Astrocyte of the spinal cord (primary cell): ENCODE results near the gene WDR75.

Experiments used
- DNase-seq: peaks from one replicate; pipeline ENCODE4 v3.0.0; 2011; ENCODE audit warnings: low read depth, low spot score
- H3K4me3 ChIP-seq: 2 replicates; pipeline ENCODE4 v1.5.1; 2011; ENCODE audit warnings: low read depth, mild to moderate bottlenecking, low read length, moderate library complexity
- in situ Hi-C: cut with HindIII; loops from 2 replicates; pipeline ENCODE4 v1.10.0; 2017; ENCODE audit warnings: low sequenced_read_pairs
- TF ChIP-seq, protein P1 (sequence below): IDR thresholded peaks from 2 replicates; pipeline ENCODE4 v1.5.1; 2012; ENCODE audit warnings: low read depth, mild to moderate bottlenecking, low read length, inconsistent platforms

Gene WDR75

GRCh38 chr2:189465076-189465475, 23.8 kb downstream of the WDR75 start:
- in situ Hi-C loops, result no loop called here
- DNase-seq, result no peak
- TF ChIP-seq, protein P1, sequence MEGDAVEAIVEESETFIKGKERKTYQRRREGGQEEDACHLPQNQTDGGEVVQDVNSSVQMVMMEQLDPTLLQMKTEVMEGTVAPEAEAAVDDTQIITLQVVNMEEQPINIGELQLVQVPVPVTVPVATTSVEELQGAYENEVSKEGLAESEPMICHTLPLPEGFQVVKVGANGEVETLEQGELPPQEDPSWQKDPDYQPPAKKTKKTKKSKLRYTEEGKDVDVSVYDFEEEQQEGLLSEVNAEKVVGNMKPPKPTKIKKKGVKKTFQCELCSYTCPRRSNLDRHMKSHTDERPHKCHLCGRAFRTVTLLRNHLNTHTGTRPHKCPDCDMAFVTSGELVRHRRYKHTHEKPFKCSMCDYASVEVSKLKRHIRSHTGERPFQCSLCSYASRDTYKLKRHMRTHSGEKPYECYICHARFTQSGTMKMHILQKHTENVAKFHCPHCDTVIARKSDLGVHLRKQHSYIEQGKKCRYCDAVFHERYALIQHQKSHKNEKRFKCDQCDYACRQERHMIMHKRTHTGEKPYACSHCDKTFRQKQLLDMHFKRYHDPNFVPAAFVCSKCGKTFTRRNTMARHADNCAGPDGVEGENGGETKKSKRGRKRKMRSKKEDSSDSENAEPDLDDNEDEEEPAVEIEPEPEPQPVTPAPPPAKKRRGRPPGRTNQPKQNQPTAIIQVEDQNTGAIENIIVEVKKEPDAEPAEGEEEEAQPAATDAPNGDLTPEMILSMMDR, result no peak
- H3K4me3 ChIP-seq, result no peak overlapping the region

GRCh38 chr2:189465478-189465877, 24.2 kb downstream of the WDR75 start:
- TF ChIP-seq, protein P1, result no peak
- in situ Hi-C loops, result no loop called here
- no peak overlapping the region for H3K4me3 ChIP-seq
- DNase-seq, result no peak

- H3K4me3 ChIP-seq, result no peak overlapping the region
- TF ChIP-seq, protein P1, result no peak
- DNase-seq, result no peak
- in situ Hi-C loops, result no loop called here
Observed at GRCh38 chr2:189466046-189466445, 24.8 kb downstream of the WDR75 start.

- no peak overlapping the region for H3K4me3 ChIP-seq
- peak; percentile 15 for DNase-seq
- TF ChIP-seq, protein P1, result peak; percentile 55
- in situ Hi-C loops, result no loop called here
Observed at GRCh38 chr2:189466656-189467055, 25.4 kb downstream of the WDR75 start.

DNA sequence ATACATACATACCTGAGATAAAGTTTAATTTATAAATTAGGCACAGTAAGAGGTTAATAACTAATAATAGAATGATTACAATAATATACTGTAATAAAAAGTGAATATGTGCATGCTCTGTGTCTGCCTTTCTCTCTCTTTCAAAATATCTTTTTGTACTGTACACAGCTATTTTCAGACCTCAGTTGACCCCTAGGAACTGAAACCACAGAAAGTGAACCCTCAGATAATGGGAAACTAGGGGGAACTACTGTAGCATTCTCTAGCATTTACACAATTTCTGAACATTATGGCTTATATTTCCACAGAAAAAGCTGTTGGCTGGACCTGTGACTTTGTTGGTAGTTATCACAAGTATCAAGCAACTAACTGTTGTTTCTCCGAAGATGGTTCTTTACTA, 25.9 kb downstream of the WDR75 start:
- DNase-seq, result no peak
- in situ Hi-C loops, result no loop called here
- TF ChIP-seq, protein P1, result no peak
- H3K4me3 ChIP-seq, result no peak overlapping the region

DNA sequence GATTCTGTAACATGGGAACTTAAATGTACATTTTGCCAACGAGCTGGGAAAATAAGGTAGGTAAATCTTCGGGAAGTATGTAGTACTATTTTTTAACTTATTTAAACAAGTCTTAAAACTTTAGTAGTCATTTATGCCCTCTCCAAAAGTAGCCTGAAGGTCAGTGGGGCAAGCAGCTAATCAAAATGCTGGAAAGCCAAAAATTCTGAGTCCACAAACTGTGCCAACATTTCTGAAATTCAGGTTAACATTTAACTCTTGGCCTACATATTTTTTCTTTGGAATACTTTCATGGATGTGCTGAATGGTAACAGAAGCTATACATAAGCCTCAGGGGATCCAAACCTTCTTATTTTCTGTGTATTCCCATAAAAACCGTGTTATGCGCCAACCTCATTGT, 26.3 kb downstream of the WDR75 start:
- TF ChIP-seq, protein P1, result no peak
- no peak for DNase-seq
- in situ Hi-C loops, result no loop called here
- H3K4me3 ChIP-seq, result no peak overlapping the region

- no peak overlapping the region for H3K4me3 ChIP-seq
- no peak for DNase-seq
- TF ChIP-seq, protein P1, result no peak
- in situ Hi-C loops, result no loop called here
Observed at GRCh38 chr2:189474526-189474925, 33.3 kb downstream of the WDR75 start.
